ENCODE data around the gene FAM240A. TPM values are rescaled to one million over a fixed set of nuclear protein-coding genes. Genes with fewer than 3 reads are reported as not detected.

FAM240A gene
- total RNA-seq, 1 donor from 2014 or later, result not detected

DNA sequence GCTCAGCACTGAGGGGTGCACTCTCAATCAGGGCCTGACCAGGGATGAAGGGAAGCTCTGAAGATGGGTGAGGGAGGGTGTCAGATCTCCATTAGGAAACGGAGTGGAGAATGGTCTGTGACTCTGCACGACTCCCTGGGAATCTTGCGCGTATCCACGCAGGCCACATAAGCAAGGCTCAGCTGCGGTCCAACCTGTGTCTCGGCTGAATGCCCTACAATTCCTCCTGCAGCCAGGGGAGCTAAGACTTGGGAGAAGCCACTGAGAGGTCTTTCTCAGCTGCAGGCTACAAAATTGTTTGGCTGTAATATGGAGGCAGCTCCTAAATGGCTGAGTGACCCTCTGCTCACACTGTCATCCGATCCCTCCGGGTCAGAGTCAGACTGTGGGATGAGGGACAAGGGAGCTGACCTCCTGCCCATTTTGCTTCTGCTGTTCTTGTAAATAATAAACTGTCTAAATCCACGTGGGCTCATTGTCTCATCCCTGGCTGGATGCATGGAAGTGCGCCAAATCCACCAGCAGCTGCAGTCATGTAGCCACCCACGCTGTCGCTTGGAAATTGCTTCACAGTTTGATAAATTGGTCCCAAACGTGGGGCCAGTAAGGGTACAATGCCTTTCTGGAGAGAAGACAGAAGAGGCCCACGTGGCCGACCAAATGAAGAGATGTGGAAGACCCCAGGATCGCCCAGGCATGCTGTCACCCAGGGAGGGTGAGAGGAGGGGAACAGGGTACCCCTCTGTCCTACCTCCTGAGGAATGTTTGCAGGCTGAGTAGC lies 50.6 kb downstream of the FAM240A start:
- no peak for DNase-seq (ENCODE audit: low read depth, low spot score)

- DNase-seq (ENCODE audit: low read depth, low spot score), result peak; percentile 17
Measured at GRCh38 chr3:46663591-46664135, 51.3 kb downstream of the FAM240A start.

GRCh38 chr3:46664188-46664970 lies 52.1 kb downstream of the FAM240A start:
- DNase-seq (ENCODE audit: low read depth, low spot score), result no peak

- DNase-seq (ENCODE audit: low read depth, low spot score), result no peak
Measured at GRCh38 chr3:46664971-46665762, 52.8 kb downstream of the FAM240A start.

GRCh38 chr3:46665763-46666452 lies 53.6 kb downstream of the FAM240A start:
- no peak for DNase-seq (ENCODE audit: low read depth, low spot score)

DNA sequence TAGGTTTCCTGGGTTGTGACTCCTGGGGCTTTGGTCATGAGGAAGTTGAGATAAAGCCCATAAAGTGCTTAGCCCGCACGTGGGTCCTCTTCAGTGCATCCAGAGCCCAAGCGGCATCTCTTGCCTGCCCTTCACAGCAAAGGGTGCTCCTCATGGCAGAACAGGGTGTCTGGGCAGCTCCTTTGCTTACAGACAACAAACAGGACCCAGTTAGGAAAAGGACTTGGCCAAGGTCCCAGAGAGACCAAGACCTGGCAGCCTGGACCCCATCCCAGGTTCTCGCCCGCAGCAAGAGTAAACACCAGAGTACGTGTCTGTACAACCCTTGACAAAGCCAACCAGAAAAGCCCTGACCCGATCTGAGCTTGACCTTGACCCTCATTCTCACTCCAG lies 54.1 kb downstream of the FAM240A start:
- DNase-seq (ENCODE audit: low read depth, low spot score), result no peak

GRCh38 chr3:46667061-46667621 lies 54.8 kb downstream of the FAM240A start:
- DNase-seq (ENCODE audit: low read depth, low spot score), result no peak

DNA sequence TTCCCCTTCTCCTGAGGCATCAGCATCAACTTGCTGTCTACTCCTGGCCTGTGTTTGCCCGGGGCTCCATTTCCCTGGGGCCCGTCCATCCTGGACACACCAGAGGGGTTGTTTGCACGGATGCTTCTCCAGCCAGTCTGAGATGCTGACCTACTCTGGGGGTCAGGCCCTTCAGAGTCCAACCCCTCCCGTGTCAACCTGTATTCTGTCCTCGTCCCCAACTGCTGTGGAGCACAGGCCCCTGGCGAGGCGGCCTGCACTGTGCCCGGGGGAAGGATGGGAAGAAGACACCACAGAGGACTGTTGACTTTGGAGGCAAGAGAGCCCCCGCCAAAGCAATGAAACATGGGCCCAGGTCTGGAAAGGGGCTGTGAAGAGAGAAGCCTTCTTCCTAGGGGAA lies 55.3 kb downstream of the FAM240A start:
- DNase-seq (ENCODE audit: low read depth, low spot score), result no peak

DNA sequence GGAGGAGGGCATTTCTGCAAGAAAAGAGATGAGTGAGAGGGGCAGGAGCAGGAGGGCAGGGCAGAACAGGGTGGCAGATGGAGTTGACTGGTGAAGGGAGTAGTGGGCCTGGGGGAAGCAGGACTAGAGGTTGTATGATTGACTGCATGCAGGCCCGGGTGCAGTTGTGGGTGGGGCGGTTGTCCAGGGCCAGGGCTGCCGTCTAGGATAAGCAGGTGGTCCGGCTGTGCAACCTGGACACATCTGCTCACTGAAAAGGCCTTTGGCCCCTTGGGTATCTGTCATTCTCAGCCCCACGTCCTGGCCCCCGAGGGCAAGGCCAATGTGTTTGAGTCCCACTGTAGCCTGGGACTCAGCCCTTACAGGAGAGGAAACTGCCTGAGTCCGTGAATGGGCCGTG lies 55.8 kb downstream of the FAM240A start:
- DNase-seq (ENCODE audit: low read depth, low spot score), result no peak

- DNase-seq (ENCODE audit: low read depth, low spot score), result no peak
Measured at GRCh38 chr3:46668591-46668990, 56.3 kb downstream of the FAM240A start.

DNA sequence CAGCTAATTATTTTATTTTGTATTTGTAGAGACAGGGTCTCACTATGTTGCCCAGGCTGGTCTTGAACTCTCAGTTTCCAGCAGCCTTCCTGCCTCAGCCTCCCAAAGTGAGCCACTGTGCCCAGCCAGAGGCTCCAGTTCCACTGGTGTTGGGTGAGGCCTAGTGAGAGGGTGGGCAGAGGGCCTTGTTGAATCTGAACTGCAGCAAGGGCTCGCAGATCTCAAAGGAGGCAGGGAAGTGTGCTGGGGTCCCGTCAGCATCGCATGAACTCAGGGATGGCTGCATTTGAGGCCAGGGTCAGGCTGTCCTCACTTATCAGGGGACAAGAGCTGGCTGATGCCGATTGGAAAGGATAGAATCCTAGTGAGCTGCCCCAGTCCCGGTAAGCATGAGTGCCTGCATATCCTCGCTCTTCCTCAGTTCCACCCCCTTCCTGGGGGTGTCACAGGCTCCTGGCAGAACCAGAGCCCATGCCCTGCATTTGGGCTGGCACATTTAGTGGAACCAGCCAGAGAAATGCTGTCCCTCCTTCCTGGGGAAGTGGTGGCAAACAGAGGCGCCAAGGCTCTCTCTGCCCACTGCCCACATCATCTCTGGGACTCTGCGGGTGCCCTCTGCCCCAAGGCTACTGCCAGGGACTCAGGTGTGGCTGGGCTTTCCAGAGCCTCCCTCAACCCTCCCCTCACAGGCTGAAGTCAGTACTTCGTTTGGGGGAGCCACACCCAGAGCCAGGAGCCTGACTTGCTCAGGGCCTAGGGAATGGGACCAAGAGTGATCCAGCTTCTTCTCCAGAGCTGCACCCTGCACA lies 57.1 kb downstream of the FAM240A start:
- no peak for DNase-seq (ENCODE audit: low read depth, low spot score)

DNA sequence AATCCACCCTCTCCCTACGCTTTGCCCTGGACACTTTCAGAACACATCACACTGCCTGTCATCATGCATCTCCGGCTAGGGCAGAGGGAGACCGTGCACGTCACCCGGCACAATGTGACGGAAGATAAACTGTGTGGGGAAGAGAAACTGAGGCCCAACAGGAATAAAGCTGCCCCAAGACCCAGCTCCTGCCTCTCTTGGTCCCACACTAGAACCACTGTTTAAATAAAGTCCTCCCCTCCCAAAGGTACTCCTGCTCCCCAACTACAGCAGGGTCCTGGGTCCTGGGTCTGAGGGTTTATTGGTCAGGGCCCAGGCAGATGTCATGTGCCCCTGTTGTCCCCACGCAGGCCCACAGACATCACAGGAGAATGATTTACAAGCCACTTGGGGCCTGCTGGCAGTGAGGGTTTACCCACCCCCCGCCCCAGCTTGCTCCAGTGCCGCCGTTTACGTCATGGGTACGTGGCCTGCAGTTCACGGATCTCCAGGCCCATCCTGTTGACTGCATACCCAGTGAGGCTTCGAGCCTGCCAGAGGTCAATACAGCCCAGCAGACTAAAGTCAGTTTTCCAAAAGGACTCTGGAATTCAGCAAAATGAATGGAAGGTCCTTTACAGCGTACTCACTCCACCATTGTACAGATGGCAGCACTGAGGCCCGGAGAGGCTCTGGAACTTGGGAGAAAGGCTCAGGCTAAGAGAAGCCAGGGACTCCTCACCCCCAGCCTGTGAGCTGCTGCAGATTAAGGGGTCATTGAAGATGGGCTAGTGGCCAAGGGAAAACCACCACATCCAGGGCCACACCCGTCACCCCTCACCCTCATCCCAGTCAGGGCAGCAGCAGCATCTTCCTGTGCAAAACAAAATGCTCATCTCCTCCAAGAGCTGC lies 57.9 kb downstream of the FAM240A start:
- DNase-seq (ENCODE audit: low read depth, low spot score), result no peak

- DNase-seq (ENCODE audit: low read depth, low spot score), result no peak
Measured at GRCh38 chr3:46670891-46671427, 58.6 kb downstream of the FAM240A start.

GRCh38 chr3:46671541-46672348 lies 59.4 kb downstream of the FAM240A start:
- DNase-seq (ENCODE audit: low read depth, low spot score), result no peak

DNA sequence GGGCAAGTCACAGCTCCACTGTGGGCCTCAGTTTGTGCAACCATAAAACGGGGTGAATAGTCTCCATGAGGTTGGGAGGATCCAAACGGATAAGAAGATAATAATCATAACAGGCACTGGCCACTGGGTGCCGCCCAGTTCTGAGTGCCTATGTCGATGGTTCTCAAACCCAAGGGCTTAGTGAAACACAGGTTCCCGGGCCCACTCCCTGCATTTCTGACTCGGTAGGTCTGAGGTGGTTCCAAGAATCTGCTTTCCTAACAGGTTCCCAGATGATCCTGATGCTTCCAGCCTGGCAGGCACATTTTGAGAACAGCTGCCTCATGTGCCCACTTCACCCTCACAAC lies 60.0 kb downstream of the FAM240A start:
- DNase-seq (ENCODE audit: low read depth, low spot score), result no peak

DNA sequence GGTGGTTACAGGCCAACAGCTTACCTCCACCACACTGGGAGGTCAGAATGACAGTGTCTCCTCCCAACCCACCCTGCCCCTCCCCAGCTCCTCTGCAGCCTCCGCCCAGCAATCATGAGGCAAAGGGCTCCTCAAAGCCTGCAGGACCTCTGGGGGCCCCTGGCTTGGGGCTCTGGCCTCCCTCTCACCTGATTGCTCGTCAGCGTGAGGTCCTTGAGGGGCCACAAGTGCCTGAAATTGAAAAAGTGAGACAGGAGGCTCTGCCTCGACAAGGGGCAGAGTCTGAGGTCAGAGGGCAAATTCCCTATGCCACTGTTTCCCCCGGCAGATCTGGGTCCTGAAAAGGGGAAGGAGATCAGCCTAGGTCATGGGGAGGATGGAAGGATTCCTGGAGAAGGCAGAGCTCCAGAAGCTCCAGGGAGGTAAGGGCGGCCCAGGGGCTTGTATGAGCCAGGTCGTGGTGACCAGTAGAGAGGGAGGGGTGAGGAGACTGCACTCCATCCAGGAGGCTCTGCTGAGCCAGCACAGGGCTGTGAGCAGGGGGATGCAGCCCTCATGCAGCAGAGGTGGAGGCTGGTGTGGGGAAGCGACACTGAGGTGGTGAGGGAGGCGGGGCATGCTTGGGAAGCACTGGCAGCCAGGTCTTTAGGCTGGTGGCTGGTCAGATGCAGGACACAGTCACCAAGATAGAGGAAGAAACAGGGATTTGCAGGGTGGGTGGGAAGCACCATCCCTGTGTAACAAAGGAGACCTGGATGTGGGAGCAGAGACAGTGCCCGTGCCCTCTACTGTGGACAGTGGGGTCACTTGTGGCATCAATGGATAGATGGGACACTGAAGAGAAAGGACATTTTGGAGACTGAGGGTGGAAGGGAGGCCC lies 61.1 kb downstream of the FAM240A start:
- DNase-seq (ENCODE audit: low read depth, low spot score), result no peak

All from pulmonary artery endothelial cell (primary cell).